ENCODE results near the gene CCDC97.
A peak's percentile ranks its signal among the peaks of the same experiment; 100 is the strongest.

CCDC97 gene

GRCh38 chr19:41298348-41298964 lies 11.5 kb upstream of the CCDC97 start:
- DNase-seq (ENCODE audit: low read depth), result no peak

GRCh38 chr19:41299046-41299754 lies 10.8 kb upstream of the CCDC97 start:
- no peak for DNase-seq (ENCODE audit: low read depth)

- DNase-seq (ENCODE audit: low read depth), result no peak
Measured at GRCh38 chr19:41299755-41300089, 10.2 kb upstream of the CCDC97 start.

- DNase-seq (ENCODE audit: low read depth), result no peak
Measured at GRCh38 chr19:41300555-41300954, 9.4 kb upstream of the CCDC97 start.

GRCh38 chr19:41302624-41303351 lies 7.2 kb upstream of the CCDC97 start:
- peak; percentile 49 for DNase-seq (ENCODE audit: low read depth)

GRCh38 chr19:41303954-41304353 lies 6.0 kb upstream of the CCDC97 start:
- no peak for DNase-seq (ENCODE audit: low read depth)

GRCh38 chr19:41304706-41305483 lies 5.1 kb upstream of the CCDC97 start:
- DNase-seq (ENCODE audit: low read depth), result no peak

- DNase-seq (ENCODE audit: low read depth), result no peak
Measured at GRCh38 chr19:41305927-41306793, 3.8 kb upstream of the CCDC97 start.

- DNase-seq (ENCODE audit: low read depth), result no peak
Measured at GRCh38 chr19:41307090-41307875, 2.7 kb upstream of the CCDC97 start.

GRCh38 chr19:41307954-41308449 lies 2.0 kb upstream of the CCDC97 start:
- DNase-seq (ENCODE audit: low read depth), result no peak

- peak; percentile 96 for DNase-seq (ENCODE audit: low read depth)
Measured at GRCh38 chr19:41308450-41309179, 1.4 kb upstream of the CCDC97 start.

- no peak for DNase-seq (ENCODE audit: low read depth)
Measured at GRCh38 chr19:41309180-41310032, 566 bp upstream of the CCDC97 start.

GRCh38 chr19:41311072-41311471 lies 1.1 kb downstream of the CCDC97 start:
- DNase-seq (ENCODE audit: low read depth), result no peak

- DNase-seq (ENCODE audit: low read depth), result no peak
Measured at GRCh38 chr19:41311613-41312012, 1.6 kb downstream of the CCDC97 start.

- no peak for DNase-seq (ENCODE audit: low read depth)
Measured at GRCh38 chr19:41316306-41316920, 6.4 kb downstream of the CCDC97 start.

- DNase-seq (ENCODE audit: low read depth), result no peak
Measured at GRCh38 chr19:41318696-41319499, 8.9 kb downstream of the CCDC97 start.

- no peak for DNase-seq (ENCODE audit: low read depth)
Measured at GRCh38 chr19:41319500-41320184, 9.7 kb downstream of the CCDC97 start.
